ENCODE data around the gene HCFC1.
"Not testable (repeated sequence)": the region's sequence is repeated elsewhere in the genome, so short reads cannot be mapped to it uniquely, and the experiment has no call there.

The HCFC1 gene

GRCh38 chrX:154008521-154008920 is 36.9 kb upstream of the HCFC1 start:
- DNase-seq (ENCODE audit: low read depth), result no peak

GRCh38 chrX:154006947-154007346 is 35.3 kb upstream of the HCFC1 start:
- DNase-seq (ENCODE audit: low read depth), result no peak

- no peak for DNase-seq (ENCODE audit: low read depth)
These were observed 32.7 kb upstream of the HCFC1 start for GRCh38 chrX:154004315-154004714.

DNA sequence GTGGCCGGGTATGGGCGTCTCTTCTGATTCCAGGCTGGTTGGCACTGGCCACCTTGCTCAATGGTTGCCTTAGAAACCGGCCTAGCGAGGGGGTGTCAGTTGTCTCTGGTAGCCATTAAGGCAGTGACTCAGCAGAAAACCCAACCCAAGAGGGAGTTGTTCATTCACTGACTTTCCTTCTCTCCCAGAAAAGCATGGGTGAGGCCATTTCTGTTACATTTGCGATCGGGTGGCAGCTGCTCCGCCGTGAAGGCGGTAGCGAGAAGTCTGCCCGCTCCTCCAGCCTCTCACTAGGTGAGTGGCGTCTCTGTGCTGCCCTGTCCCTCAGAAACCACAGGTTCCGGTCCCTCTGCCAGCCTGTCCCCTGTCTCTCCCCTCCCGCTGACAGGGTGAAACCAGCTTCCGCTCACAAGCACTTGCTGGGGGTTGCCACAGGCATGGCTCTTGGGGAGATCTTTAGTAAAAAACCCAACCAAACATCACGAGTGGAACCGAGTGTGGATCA is 30.6 kb upstream of the HCFC1 start:
- DNase-seq (ENCODE audit: low read depth), result no peak

DNA sequence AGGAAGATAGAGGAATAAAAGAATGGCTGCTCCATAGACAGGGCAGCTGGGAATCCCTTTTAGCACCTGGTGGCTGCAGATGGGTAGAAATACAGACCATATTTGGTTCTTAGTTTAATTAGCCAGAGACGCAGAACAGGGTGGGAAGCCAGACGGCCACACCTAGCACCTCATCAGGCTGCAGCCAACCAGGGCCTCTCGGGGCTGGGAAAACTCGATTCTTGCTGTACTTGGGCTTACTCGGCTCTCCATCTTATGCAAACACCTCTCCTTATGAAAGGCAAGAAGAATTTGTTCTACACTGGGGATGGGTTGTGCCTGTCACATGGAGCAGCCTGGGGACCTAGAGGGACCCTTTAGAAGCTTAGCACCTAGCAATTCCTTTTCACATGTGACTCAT is 28.4 kb upstream of the HCFC1 start:
- no peak for DNase-seq (ENCODE audit: low read depth)

DNA sequence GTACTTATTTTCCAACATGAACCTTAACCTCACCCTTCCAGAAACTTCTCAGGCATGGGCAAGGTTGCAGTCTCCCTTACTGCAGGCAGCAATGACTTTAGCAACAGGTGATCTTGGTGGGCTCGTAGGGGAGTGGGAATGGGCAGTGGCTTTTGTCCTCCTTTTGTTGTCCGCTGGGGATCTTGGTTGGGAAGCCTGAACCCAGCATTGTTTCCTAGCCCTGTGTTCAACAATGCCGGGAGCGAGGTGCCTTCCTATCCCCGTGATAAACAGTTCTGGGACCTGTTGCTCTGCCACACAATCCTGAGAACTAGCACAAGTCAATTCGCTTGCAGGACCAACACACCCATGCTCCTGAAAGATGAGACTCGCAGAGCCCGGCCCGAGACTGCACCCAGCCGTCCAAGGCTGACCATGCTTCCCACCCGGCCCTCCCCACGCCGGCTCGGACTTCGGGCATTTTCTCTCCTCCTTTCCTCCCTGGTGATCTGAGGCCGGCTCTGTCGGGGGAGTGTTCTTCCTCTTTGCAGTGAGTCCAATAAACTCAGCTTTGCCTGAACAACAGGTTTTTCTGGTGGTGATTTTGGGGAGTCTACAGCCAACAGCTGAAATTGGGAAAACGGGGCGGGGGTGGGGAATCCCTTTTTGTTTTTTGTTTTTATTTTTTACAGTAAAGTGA is 27.9 kb upstream of the HCFC1 start:
- no peak for DNase-seq (ENCODE audit: low read depth)

- DNase-seq (ENCODE audit: low read depth), result no peak
These were observed 23.9 kb upstream of the HCFC1 start for GRCh38 chrX:153995504-153995903.

GRCh38 chrX:153994398-153994797 is 22.8 kb upstream of the HCFC1 start:
- not testable (repeated sequence) for DNase-seq (ENCODE audit: low read depth)

- DNase-seq (ENCODE audit: low read depth), result no peak
These were observed 22.4 kb upstream of the HCFC1 start for GRCh38 chrX:153993978-153994377.

DNA sequence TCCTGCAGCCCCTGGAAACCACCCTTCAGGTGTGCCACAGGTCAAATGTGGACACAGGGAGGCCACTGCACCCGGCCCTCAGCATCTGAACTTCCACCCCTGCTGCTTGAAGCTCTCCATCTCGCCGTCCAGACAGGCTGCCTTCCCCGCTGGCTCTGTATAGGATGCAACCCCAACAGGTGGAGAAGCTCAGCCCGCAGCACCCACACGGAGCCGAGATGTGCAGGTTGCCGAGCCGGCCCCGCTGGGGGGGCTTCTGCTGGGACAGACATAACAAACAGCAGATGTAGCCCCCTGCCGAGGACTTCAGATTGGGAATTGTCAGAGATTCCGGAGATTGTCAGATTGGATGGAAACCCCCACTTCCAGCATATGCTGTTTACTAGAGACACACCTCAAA is 21.5 kb upstream of the HCFC1 start:
- DNase-seq (ENCODE audit: low read depth), result no peak

DNA sequence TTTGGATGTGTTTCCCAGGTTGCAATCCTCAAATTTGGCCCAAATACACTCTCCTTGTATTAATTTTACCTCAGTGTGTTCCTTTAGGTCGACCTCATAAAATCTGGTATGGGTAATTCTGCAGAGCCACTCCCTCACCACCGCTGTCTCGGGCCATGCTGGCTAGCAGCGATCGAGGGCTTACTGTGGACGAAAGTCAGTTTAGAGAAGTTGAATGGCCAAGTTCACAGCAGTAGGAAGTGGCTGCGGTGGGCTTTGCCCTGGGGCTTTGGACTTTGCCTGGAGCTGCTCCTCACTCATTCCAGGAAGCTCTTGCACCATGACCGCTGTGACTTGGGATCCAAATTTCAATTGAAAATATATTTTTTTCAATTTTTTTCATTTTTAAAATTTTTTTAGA is 20.6 kb upstream of the HCFC1 start:
- DNase-seq (ENCODE audit: low read depth), result no peak

DNA sequence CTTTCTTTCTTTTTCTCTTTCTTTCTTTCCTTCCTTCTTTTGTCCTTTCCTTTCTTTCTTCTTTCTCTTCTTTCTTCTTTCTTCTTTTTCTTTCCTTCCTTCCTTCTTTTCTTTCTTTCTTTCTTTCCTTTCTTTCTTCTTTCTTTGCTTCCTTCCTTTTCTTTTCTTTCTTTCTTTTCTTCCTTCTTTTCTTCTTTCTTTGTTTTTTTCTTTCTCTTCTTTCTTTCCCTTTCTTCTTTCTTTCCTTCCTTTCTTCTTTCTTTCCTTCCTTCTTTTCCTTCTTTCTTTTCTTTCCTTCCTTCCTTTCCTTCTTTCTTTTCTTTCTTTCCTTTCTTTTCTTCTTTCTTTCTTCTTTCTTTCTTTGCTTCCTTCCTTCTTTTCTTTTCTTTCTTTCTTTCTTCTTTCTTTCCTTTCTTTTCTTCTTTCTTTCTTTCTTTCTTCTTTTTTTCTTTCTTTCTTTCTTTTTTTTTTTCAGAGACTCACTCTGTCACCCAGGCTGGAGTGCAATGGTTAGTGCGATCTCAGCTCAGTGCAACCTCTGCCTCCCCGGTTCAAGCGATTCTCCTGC is 19.5 kb upstream of the HCFC1 start:
- DNase-seq (ENCODE audit: low read depth), result no peak

DNA sequence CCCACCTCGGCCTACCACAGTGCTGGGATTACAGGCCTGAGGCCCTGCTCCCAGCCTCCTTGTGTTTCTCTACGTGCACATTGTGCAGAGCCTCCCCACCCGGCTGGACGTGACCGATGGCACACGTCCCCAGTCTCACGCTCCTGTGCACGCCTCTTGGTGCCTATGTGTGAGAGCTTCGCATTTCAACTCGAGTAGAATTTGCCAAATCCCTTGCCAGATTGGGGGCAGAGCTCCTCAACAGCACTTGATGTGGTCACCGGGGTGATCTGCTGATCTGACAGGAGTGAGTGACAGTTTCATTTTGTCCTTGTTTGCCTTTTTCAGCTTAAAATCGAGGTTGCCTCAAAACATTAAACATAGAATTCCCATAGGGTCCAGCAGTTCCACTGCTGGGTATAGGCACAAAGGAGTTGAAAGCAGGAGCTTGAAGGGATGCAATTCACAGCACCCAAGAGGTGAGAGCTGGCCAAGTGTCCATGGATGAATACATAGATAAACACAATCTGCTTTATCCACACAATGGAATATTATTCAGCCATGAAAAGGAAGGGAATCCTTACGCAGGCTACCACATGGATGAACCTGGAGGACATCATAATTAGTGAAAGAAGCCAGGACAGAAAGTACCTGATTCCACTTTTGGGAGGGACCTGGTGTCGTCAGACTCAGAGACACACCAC is 18.5 kb upstream of the HCFC1 start:
- no peak for DNase-seq (ENCODE audit: low read depth)

- no peak for DNase-seq (ENCODE audit: low read depth)
These were observed 16.9 kb upstream of the HCFC1 start for GRCh38 chrX:153988493-153988892.

GRCh38 chrX:153984351-153985178 is 12.9 kb upstream of the HCFC1 start:
- DNase-seq (ENCODE audit: low read depth), result peak; percentile 49

- no peak for DNase-seq (ENCODE audit: low read depth)
These were observed 11.7 kb upstream of the HCFC1 start for GRCh38 chrX:153983321-153983801.

GRCh38 chrX:153981771-153982533 is 10.3 kb upstream of the HCFC1 start:
- DNase-seq (ENCODE audit: low read depth), result peak; percentile 36

DNA sequence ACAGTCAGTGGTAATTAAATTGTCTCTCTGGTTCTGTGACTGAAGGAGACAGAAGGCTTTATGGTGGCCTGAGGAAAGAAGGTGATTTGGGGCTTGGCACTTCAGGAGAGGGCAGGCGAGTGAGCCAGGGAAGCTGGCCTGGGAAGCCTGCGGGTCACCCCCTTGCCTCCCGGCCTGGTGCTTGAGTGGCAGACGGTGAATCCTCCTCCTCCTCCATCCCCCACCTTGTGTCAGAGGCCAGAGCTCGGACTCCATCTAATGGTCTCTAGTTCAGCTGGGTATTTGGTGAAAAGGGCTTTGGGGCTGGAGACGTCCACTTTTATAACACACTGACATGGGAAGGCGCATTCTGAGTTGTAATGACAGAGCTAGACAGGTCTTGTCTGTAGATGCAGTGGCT is 9.6 kb upstream of the HCFC1 start:
- DNase-seq (ENCODE audit: low read depth), result no peak

DNA sequence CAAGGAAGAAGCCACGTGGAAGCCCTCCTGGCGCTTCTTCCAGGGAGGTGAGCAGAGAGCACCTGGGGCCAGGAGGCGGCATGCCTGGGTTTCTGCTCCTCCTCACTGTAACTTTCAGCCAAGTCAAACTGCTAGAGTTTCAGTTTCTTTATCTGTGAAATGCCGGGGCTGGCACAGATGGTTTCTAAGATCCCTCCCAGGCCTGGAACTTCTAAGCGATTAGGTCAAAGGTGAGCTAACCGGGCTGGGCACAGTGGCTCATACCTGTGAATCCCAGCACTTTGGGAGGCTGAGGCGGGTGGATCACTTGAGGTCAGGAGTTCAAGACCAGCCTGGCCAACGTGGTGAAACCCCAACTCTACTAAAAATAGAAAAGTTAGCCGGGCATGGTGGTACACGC is 8.8 kb upstream of the HCFC1 start:
- DNase-seq (ENCODE audit: low read depth), result not testable (repeated sequence)

DNA sequence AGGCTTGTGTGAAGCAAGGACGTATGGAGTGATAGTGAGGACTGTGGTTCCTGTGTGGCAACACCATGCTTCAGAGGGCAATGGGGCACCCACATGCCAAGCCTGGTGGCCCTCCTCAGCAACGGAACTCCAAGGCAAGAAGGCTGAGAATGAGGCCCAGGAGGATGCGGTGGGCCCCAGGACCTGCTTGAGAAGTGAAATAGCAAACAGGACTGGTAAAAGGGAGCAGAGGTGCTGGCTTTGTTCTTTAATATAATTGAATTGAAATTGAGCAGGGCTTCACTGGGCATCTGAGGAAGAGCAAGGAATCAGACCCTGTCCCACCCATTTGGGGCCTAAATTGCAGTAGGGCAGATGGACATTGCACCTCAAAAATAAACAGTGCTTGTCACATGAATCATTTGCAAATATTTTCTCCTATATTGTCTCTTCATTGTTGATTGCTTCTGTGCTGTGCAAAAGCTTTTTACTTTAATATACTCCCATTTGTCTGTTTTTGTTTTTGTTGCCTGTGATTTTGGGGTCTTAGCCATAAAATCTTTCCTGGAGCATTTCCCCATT is 3.2 kb upstream of the HCFC1 start:
- no peak for DNase-seq (ENCODE audit: low read depth)

GRCh38 chrX:153974003-153974725 is 2.5 kb upstream of the HCFC1 start:
- DNase-seq (ENCODE audit: low read depth), result no peak

Data from activated T-cell treated with anti-CD3 and anti-CD28 coated beads for 24 hours (primary cell).